Immature natural killer cell (primary cell): Measurements from ENCODE around the gene ASIC2. TPM values are rescaled to one million over a fixed set of nuclear protein-coding genes. Genes with fewer than 3 reads are reported as not detected.

Source experiments
- DNase-seq, 3 donors: peaks; one replicate each; pipeline ENCODE4 v3.0.0; 2022; ENCODE audit warnings: mixed read lengths in 1 of 3
- H3K27ac Mint-ChIP-seq, 6 donors: one replicate each; pipeline ENCODE4 v1.8.0; 2020; ENCODE audit warnings: mixed read lengths in 6 of 6, mild to moderate bottlenecking in 5 of 6, inconsistent platforms in 4 of 6, moderate library complexity in 3 of 6
- H3K27me3 Mint-ChIP-seq, 3 donors: one replicate each; pipeline ENCODE4 v1.8.0; 2020 to 2021; ENCODE audit warnings: low read depth in 3 of 3, mild to moderate bottlenecking in 3 of 3, mixed read lengths in 3 of 3, moderate library complexity in 3 of 3, inconsistent platforms in 1 of 3
- H3K36me3 Mint-ChIP-seq, 3 donors: one replicate each; pipeline ENCODE4 v1.8.0; 2020; ENCODE audit warnings: mixed read lengths in 3 of 3, inconsistent platforms in 2 of 3, mild to moderate bottlenecking in 2 of 3
- H3K4me1 Mint-ChIP-seq, 2 donors: one replicate each; pipeline ENCODE4 v1.8.0; 2020; ENCODE audit warnings: inconsistent platforms in 2 of 2, mild to moderate bottlenecking in 2 of 2, mixed read lengths in 2 of 2, moderate library complexity in 1 of 2
- H3K4me3 Mint-ChIP-seq, 5 donors: one replicate each; pipeline ENCODE4 v1.8.0; 2020; ENCODE audit warnings: mild to moderate bottlenecking in 5 of 5, mixed read lengths in 5 of 5, inconsistent platforms in 3 of 5, moderate library complexity in 3 of 5
- H3K9me3 Mint-ChIP-seq, 6 donors: one replicate each; pipeline ENCODE4 v1.8.0; 2020; ENCODE audit warnings: mild to moderate bottlenecking in 6 of 6, mixed read lengths in 6 of 6, inconsistent platforms in 4 of 6, moderate library complexity in 3 of 6
- polyA plus RNA-seq, 3 donors: library from polyadenylated mRNA; unstranded; fragments of 300-500 nt; fragmentation: Illumina TruSeq; gene quantifications; one replicate each; pipeline ENCODE4 v1.2.3, GENCODE V29; 2021

Gene ASIC2
- polyA plus RNA-seq, 3 donors from 2014 or later: not detected

DNA sequence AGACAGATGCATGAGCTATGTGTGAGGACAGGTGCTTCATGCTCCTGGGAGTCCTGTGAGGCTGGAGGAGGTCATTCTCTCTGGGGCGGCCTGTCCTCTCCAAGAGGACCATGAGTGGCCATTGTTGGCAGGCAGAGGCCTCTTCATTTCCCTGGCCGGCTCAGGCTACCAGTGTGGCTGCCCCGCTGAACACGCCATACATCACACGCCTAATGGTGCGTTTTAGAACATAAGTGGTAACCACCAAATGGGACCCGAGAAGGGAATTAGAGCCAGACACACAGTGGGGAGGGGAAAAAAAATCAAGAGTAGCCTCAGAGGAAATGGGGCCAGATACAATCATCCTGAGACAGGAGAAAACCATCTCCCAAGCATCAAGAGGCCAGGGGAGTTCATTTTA is 161.5 kb downstream of the ASIC2 start:
- Mint-ChIP-seq H3K9me3 (peaks cover 0 to 1% (median 0%) of the 10 kb centered on the region in 6 donors), H3K27ac (no peak overlapping the region), H3K4me3 (no peak overlapping the region), H3K36me3 (no peaks in the 10 kb centered on the region), H3K4me1 (no peaks in the 10 kb centered on the region), H3K27me3 (peaks cover 4 to 7% (median 7%) of the 10 kb centered on the region in 3 donors)
- no peak for DNase-seq

DNA sequence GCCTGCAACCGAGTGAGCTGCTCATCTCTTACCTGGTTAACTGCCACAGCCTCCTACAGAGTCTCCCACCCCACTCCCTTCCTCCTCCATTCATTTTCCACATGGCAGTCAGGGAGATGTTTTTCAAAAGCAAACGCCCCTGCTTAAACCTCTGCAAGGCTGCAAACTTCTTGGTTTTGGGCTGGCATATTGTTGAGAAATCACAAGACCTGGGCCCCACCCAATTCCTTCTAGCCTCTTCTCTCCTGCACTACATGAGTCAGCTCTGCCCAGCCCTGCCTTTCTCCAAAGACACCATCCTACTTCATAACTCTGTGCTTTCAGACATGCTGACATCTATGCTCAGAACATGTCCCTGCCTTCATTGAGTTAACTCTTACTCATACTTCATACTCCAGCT is 165.4 kb downstream of the ASIC2 start:
- Mint-ChIP-seq H3K27me3 (peaks cover 2 to 4% (median 4%) of the 10 kb centered on the region in 3 donors), H3K36me3 (no peaks in the 10 kb centered on the region), H3K4me1 (no peaks in the 10 kb centered on the region), H3K9me3 (peaks cover 0 to 1% (median 0%) of the 10 kb centered on the region in 6 donors), H3K27ac (no peak overlapping the region), H3K4me3 (no peak overlapping the region)
- DNase-seq: no peak

DNA sequence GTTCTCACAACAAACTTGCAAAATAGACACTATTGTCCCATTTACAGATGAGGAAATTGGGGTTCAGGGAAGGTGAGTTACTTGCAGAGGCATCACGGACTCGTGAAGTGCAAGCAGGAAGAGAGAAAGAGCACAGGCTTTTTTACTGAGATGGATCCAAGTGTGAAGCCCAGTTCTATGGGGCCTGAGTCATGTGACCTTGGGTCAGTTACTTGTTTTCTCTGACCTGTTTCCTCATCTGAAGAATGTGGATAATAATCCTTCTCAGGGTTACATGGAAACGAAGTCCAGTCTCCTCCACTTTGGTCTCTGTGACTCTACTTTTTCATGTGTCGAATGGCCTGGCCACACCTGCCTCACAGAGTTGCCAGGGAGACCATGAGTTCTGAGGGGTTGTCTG is 167.0 kb downstream of the ASIC2 start:
- DNase-seq: no peak
- Mint-ChIP-seq H3K4me3 (no peak overlapping the region), H3K4me1 (no peaks in the 10 kb centered on the region), H3K36me3 (no peaks in the 10 kb centered on the region), H3K27me3 (peaks cover 2 to 4% (median 3%) of the 10 kb centered on the region in 3 donors), H3K27ac (no peak overlapping the region), H3K9me3 (peaks cover 0 to 1% (median 0%) of the 10 kb centered on the region in 6 donors)

DNA sequence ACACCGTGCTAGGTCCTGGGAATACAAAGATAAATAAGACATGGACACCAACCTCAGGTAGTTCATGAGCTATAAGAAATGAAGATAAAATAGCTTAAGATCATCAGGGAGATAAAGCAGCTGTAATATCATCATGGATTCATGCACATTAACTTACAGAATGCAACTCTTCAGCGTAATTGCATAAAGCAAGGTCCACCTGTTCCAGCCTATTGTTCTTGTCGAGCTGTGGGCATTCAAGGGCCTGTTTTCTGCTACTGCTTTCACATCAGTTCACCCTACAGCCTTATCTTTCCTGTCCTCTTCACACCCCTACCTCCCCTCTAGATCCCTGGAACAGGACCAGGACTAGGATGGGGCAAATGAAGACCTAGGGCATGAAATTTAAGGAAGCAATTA is 167.5 kb downstream of the ASIC2 start:
- Mint-ChIP-seq H3K27me3 (peaks cover 2 to 4% (median 4%) of the 10 kb centered on the region in 3 donors), H3K4me3 (no peak overlapping the region), H3K36me3 (no peaks in the 10 kb centered on the region), H3K9me3 (peaks cover 0 to 1% (median 0%) of the 10 kb centered on the region in 6 donors), H3K27ac (no peak overlapping the region), H3K4me1 (no peaks in the 10 kb centered on the region)
- no peak for DNase-seq

DNA sequence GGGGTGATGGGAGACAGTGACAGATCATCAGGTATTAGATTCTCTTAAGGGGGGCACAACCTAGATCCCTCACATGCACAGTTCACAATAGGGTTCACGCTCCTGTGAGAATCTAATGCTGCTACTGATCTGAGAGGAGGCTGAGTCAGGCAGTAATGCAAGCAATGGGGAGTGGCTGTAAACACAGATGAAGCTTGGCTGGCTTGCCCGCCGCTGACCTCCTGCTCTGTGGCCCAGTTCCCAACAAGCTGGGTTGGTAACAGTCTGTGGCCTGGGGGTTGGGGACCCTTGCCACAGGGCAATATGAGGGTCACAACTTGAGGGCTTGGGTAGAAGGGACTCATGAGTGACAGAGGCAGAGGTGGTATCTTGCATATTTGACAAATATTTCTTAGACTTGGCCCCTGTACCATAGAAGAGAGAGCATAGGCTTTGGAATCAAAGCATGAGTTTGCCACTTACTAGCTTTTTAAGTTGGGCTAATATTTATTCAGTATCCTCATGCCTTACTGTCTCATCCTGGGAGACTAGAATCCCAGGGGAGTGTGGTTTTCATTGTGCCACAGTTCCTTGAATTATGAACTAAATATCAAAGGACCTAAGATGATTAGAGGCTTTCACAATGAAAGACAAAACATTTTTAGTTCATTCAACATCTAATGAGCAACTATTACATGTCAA is 168.1 kb downstream of the ASIC2 start:
- Mint-ChIP-seq H3K4me1 (no peaks in the 10 kb centered on the region), H3K27me3 (peaks cover 2 to 4% (median 4%) of the 10 kb centered on the region in 3 donors), H3K9me3 (peaks cover 0 to 1% (median 0%) of the 10 kb centered on the region in 6 donors), H3K27ac (no peak overlapping the region), H3K36me3 (no peaks in the 10 kb centered on the region), H3K4me3 (no peak overlapping the region)
- DNase-seq: no peak

DNA sequence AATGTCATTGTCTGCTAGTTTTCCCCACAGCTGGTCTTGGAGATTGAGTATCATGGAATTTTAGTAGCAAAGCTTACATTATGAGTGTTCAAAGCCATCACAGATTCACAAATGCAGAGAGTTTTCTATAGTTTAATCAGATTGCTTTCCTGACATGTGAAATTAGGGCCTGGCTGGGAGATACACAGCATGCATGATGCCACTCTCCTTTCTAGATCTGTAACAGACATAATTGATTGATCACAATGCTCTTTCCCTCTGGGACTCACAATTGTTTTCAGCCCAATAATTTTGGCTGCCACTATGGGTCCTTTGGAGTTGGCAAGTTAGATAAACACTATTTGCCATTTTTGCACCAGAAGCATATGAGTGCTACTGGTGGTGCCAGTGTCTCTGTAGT is 168.9 kb downstream of the ASIC2 start:
- Mint-ChIP-seq H3K27ac (no peak overlapping the region), H3K9me3 (peaks cover 0 to 1% (median 0%) of the 10 kb centered on the region in 6 donors), H3K4me1 (no peaks in the 10 kb centered on the region), H3K36me3 (no peaks in the 10 kb centered on the region), H3K4me3 (no peak overlapping the region), H3K27me3 (peaks cover 0 to 4% (median 4%) of the 10 kb centered on the region in 3 donors)
- no peak for DNase-seq

DNA sequence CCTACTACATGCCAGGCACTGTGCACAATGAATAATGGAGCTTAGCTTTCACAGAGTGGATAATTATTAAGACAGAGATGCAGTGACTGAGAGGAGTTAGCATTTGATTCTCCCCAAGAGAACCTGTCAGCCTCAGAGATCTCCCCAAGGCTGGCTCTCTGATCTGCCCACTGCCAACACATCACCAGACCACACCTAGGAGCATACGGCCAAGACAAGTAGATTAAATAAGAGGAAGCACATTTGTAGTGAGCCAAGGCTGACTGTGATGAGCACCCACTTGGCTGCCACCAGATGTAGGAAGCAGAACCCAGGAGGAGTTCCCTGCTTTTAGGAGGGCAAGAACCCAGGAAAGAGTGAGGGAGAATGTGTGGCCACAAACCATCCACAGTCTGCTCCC is 171.3 kb downstream of the ASIC2 start:
- Mint-ChIP-seq H3K36me3 (no peaks in the 10 kb centered on the region), H3K4me1 (no peaks in the 10 kb centered on the region), H3K9me3 (no peaks in the 10 kb centered on the region), H3K27me3 (peaks cover 0 to 8% (median 2%) of the 10 kb centered on the region in 3 donors), H3K4me3 (no peak overlapping the region), H3K27ac (no peak overlapping the region)
- no peak for DNase-seq

DNA sequence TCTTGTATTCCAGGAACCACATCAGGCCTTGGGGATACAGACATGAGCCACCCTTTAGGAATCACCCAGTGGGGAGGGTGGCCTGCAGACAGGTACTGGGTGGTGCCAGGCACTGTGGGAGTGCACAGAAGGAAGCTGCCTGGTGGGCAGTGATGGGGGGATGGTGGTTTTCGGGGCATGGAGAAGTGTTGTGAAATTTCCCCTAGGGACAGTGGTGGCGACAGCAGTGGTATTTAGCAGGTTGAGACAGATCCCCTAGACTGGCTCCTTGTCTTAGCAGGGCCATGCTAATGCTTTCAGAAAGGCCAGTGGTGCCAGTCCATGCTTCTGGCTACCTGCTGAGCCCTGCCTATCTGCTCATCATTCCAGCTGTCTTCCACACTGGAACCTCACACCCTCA is 171.8 kb downstream of the ASIC2 start:
- DNase-seq: no peak
- no peaks in the 10 kb centered on the region for H3K36me3 Mint-ChIP-seq
- H3K27ac Mint-ChIP-seq: no peak overlapping the region
- peaks cover 0 to 8% (median 2%) of the 10 kb centered on the region in 3 donors for H3K27me3 Mint-ChIP-seq
- no peaks in the 10 kb centered on the region for H3K4me1 Mint-ChIP-seq
- no peaks in the 10 kb centered on the region for H3K9me3 Mint-ChIP-seq
- H3K4me3 Mint-ChIP-seq: no peak overlapping the region

DNA sequence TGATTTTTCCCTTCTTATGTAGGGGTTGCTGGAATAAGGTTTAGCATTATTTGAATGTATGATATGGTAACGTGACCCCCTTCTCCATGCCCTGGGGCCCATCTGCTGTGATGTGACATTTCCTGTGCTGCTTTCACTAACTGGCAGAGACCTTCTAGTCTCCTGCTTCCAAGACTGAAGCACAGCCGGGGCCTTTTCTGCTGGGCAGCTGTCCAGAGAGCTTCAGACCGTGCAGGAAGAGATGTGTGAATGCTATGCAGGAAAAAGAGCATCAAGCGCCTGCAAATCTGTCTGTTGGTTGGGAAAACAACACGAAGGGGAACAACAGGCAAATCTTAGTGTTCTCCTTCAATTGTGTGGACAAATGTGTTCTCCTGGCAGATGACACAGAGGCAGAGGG is 173.0 kb downstream of the ASIC2 start:
- DNase-seq: no peak
- Mint-ChIP-seq H3K27ac (no peak overlapping the region), H3K9me3 (no peaks in the 10 kb centered on the region), H3K4me3 (no peak overlapping the region), H3K27me3 (peaks cover 0 to 6% (median 2%) of the 10 kb centered on the region in 3 donors), H3K36me3 (no peaks in the 10 kb centered on the region), H3K4me1 (no peaks in the 10 kb centered on the region)

DNA sequence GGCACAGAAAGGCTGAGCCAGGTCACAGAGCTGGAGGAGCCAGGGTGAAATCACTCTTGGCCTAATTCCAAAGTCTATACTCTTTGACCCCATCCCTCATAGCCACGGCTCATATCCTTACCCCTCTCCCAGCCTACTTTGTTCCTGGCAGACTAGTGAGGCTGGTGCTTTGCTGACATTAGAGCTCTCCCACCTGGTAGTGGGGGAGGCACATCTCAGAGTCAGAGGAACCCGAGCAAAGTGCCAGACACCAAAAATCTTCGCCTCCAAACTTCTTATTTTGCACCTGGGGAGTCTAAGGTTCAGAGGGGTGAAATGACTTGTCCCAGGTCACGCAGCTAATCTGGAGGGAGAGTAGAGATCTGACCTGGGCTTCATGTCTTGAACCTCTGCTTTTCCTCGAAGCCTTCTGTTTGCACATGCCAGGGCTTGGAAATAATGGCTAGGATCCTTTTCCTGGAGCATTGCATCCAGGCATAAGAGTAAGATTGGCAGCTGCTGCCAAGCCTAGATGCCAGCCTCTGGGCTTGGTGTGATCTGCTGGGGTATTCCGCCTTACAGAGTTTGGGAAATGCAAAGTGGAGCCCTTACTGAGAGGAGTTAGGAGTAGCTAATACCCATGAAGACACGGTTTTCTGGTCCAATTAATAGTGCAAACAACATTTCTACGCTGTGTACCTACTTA is 174.6 kb downstream of the ASIC2 start:
- no peaks in the 10 kb centered on the region for H3K9me3 Mint-ChIP-seq
- H3K27me3 Mint-ChIP-seq: peaks cover 0 to 9% (median 2%) of the 10 kb centered on the region in 3 donors
- no peak overlapping the region for H3K4me3 Mint-ChIP-seq
- DNase-seq: no peak
- no peak overlapping the region for H3K27ac Mint-ChIP-seq
- H3K4me1 Mint-ChIP-seq: no peaks in the 10 kb centered on the region
- H3K36me3 Mint-ChIP-seq: no peaks in the 10 kb centered on the region

DNA sequence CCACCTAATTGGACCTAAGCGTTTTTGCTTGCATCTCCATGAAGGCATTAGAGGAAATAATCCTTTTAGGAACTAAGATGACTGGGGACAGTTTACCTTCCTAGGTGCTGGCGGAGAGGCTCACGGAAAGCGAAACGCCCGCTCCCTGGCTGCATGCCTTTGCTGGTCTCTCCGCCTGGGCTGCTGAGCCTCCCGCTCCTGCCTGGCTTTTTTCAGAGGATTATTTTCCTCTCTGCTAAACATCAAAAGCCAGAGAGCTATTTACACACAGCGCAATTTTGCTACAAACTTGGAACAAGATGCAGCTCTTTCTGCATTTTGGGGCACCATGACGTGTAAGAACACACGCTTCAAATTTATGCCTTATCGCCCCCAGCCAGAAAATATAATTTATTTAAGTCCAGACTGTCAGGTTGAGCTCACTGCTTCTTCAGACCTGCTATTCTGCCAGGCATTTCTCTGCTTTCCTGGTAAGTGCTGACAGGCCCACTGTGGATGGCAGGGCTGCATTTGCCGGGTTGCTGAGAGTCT is 177.0 kb downstream of the ASIC2 start:
- DNase-seq: no peak
- Mint-ChIP-seq H3K9me3 (no peaks in the 10 kb centered on the region), H3K27me3 (peaks cover 2 to 12% (median 4%) of the 10 kb centered on the region in 3 donors), H3K4me1 (no peaks in the 10 kb centered on the region), H3K27ac (no peak overlapping the region), H3K4me3 (no peak overlapping the region), H3K36me3 (no peaks in the 10 kb centered on the region)

DNA sequence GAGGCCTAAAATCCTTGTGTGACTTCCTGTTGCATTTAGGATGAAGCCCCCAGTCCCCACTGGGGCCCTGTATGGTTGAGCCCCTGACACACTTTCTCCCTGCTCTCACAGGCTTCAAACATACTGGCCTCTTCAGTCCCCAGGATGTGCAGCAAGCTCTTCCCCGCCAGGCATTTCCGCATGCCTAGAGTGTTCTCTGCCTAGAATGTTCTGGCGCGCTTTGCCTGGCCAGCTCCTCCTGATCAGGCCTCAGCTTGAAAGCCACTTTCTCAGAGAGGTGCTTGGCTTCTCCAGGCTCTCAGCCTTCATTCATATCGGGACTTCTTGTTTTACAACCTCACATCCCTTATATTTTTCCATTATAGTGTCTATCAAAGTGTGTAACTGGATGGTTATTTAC is 177.7 kb downstream of the ASIC2 start:
- H3K27me3 Mint-ChIP-seq: peaks cover 0 to 12% (median 4%) of the 10 kb centered on the region in 3 donors
- no peaks in the 10 kb centered on the region for H3K36me3 Mint-ChIP-seq
- H3K9me3 Mint-ChIP-seq: no peaks in the 10 kb centered on the region
- H3K4me1 Mint-ChIP-seq: no peaks in the 10 kb centered on the region
- H3K4me3 Mint-ChIP-seq: no peak overlapping the region
- no peak for DNase-seq
- H3K27ac Mint-ChIP-seq: no peak overlapping the region

DNA sequence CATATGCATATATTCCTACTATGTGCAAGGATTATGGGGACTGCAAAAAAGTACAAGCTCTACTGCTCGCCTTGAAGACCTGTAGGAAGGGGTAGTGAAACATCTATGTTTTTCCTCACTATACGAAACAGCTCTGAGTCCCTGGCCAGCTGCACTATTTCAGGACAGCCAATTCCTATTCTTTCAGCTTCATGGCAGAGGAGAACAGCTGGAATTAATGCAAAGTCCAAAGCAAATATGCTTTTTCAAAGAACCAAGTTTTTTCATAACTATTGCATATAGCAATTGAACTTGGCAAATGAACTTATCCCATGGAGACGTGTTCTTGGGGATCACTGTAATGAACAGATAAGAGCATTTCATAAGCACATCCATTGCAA is 179.1 kb downstream of the ASIC2 start:
- no peak overlapping the region for H3K4me3 Mint-ChIP-seq
- no peak overlapping the region for H3K27ac Mint-ChIP-seq
- no peaks in the 10 kb centered on the region for H3K4me1 Mint-ChIP-seq
- no peak for DNase-seq
- no peaks in the 10 kb centered on the region for H3K9me3 Mint-ChIP-seq
- H3K27me3 Mint-ChIP-seq: peaks cover 0 to 12% (median 4%) of the 10 kb centered on the region in 3 donors
- no peaks in the 10 kb centered on the region for H3K36me3 Mint-ChIP-seq

DNA sequence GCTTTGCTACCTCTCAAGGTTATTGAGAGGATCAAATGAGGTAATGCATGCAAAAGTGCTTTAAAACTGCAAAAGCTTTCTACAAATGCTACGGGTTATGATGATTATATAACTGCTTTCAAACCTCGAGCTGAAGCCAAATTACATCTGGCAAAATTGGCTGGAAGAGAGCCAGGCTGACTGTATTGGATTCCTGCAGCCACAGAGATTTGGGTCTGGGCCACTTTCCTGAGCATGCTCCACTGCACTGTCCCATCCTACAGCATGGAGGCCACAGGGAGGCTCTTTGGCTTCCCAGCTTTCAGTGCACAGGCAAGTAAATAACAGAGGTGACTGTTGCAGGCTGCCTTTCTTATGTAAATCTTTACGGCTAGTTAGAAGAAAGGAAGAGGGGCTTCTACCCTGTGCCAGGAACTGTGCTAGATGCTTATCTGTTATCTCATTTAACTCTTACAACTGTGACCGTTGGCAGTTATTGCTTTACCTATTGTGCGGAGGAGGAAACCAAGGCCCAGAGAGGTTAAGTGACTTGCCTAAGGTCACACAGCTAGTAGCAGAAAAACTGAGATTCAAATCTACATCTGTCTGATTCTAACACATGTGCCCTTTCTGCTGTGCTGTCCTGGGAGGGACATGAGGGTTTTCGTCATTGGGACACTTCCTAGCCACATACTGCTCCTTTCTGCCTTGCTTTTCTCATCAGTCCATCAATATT is 179.7 kb downstream of the ASIC2 start:
- H3K4me1 Mint-ChIP-seq: no peaks in the 10 kb centered on the region
- no peak overlapping the region for H3K4me3 Mint-ChIP-seq
- peaks cover 0 to 11% (median 4%) of the 10 kb centered on the region in 3 donors for H3K27me3 Mint-ChIP-seq
- H3K9me3 Mint-ChIP-seq: no peaks in the 10 kb centered on the region
- no peaks in the 10 kb centered on the region for H3K36me3 Mint-ChIP-seq
- no peak for DNase-seq
- H3K27ac Mint-ChIP-seq: no peak overlapping the region
